Measurements from ENCODE around the gene ENAH.
"Not testable (repeated sequence)": the region's sequence is repeated elsewhere in the genome, so short reads cannot be mapped to it uniquely, and the experiment has no call there.

Gene ENAH

DNA sequence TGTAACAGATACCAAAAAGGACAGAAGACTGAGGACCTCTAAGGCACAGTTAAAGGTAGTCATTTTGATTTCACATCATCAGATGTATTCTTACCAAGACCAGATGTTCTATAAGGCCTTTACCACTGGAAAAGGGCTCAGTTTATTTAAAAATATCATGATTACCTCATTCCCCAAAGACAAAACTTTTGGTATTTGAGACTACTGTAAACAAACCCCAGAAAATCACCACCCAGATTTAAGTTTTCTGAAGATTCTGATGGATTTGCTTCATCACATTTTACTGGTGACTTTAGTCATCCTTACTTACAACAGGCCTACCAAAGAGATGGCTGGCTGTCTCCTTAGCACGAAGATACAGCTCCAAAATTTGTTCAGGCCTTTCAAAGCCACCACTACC lies 8.3 kb downstream of the ENAH start:
- no peak for DNase-seq

DNA sequence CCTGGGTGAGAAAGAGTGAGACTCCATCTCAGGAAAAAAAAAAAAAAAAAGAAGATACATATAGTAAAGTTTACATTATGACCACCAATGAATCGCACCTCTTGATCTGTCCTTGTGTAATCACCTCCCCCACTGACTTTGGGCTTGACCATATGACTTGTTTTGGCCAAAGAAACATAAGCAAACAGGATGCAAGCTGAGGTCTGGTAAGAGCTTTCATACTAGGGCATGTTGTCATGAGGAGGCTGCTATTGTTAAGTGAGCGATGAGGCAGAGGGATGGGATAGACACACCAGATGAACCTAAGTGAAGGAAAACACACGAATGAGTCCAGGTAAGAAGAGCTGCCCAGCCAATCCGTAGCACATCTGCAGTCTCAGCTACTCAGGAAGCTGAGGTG lies 10.7 kb downstream of the ENAH start:
- no peak for DNase-seq

DNA sequence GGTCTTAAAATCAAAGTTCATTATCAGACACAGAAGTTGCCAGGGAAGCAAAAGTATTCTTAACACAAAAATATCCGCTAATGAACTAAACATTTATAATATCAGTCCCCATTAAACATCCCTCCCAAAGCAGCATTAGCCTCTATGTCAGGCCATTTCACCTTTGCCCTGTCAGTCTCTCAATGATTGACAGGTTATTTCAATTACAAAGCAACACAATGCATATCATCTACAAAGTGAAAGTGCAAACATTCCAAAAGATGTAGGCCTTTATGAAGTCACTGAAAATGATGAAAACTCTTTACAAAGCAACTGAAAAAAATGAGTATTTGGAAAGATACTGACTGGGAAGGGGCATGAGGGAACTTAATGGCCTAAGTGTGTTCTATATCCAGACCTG lies 14.1 kb downstream of the ENAH start:
- DNase-seq, result no peak

DNA sequence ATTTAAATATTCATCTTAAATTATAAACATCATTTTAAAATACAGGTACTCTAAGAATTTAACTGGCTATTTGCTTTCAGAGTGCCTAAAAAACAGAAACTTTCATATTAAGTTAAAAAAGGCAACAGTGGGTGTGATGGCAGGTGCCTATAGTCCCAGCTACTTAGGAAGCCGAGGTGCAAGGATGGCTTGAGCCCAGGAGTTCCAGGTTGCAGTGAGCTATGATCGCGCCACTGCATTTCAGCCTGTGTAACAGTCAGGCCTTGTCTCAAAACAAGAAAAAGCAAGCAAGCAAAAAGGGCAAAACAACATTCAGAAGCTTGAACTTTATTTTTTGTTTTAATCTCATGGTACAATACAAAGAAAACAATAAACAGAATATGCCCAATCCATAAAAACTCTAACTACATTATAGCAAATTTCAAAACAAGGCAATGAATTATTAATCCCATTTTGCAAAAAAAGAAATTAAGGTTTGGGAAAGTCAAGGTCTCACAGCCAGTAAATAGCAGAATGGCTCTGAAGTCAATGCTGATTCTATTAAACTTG lies 15.2 kb downstream of the ENAH start:
- DNase-seq, result no peak

DNA sequence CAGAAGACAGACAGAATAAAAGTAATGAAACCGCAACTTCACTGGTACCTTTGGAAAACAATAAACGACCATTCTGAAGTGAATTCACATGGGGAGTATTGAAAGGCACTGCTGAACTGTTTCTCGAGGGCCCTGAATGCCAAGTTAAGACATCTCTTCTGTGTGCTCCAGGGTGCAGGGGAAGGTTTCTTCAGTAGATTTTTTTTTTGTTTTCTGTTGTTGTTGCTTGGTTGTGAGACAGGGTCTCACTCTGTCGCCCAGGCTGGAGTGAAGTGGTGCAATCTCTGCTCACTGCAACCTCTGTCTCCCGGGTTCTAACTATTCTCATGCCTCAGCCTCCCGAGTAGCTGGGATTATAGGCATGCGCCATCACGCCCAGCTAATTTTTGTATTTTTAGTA lies 15.9 kb downstream of the ENAH start:
- DNase-seq, result not testable (repeated sequence)

DNA sequence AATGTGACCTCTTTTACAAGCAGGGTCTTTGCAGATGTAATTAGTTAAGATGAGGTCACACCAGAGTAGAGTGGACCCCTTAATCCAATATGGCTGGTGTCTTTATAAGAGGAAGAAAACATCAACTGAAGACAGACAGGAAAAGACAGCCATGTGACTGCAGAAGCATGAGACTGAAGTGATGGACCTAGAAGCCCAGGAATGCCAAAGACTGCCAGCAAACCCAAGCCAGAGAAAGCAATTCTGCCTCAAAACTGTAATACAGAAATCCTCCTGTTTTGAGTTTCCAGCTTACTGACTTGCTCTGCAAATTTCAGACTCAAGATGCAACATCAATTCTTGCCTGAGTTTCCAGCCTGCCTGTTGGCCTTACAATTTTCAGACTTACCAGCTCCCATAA lies 17.3 kb downstream of the ENAH start:
- DNase-seq, result no peak

DNA sequence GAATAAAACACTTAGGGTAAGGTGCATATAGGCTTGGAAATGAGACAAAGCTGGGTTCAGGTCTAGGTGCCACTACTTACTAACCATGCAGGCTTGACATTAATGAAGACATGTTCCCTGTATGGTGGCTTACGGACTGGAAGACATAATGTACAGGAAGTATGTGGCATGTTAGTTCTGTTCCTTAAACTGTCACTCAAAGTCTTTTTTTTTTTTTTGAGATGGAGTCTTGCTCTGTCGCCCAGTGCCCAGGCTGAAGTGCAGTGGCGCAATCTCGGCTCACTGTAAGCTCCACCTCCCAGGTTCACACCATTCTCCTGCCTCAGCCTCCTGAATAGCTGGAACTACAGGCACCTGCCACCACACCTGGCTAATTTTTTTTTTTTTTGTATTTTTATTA lies 20.1 kb downstream of the ENAH start:
- DNase-seq, result not testable (repeated sequence)

DNA sequence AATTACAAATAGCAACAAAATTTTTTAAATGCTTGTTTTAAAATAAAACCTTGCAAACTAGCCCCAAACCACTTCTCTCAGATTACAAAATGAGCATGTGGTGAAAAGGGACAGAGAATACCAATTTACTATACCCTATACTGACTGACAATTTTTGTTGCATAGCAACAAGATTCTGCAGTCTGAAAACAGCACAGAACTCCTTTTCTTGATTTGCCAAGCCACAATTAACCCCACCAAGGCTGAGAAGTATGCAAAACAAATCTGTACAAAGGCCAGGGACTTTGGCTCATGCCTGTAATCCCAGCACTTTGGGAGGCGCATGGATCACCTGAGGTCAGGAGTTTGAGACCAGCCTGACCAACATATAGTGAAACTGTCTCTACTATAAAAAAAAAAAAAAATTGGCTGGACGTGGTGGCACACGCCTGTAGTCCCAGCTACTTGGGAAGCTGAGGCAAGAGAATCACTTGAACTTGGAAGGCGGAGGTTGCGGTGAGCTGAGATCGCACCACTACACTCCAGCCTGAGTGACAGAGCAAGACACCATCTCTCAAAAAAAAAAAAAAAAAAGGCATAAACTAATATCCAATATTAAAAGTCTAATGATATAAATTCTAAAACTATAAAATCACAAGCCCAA lies 21.8 kb downstream of the ENAH start:
- no peak for DNase-seq

DNA sequence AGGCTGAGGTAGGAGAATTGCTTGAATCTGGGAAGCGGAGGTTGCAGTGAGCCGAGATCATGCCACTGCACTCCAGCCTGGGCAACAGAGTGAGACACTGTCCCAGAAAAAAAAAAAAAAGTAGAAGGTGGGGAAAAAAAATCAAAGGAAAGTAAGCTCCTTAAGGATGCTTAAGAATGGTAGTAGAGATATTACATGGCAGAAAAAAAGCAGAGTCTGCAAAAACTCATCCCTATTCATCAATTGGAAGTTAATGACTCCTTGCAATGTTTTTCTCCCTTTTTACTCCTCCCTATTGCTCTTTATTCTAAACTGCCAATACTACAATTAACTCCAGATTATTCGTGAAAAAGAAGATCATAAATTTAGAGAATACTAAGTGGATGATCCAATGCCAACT lies 23.4 kb downstream of the ENAH start:
- no peak for DNase-seq

DNA sequence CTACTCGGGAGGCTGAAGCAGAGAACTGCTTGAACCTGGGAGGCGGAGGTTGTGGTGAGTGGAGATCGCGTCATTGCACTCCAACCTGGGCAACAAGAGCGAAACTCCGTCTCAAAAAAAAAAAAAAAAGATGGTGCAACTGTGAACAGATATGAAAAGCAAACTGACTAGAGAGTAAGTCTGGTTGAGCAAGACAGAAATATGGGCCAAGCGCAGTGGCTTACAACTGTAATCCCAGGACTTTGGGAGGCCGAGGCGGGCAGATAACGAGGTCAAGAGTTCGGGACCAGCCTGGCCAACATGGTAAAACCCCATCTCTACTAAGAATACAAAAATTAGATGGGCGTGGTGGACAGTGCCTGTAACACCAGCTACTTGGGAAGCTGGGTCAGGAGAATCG lies 24.1 kb downstream of the ENAH start:
- not testable (repeated sequence) for DNase-seq

DNA sequence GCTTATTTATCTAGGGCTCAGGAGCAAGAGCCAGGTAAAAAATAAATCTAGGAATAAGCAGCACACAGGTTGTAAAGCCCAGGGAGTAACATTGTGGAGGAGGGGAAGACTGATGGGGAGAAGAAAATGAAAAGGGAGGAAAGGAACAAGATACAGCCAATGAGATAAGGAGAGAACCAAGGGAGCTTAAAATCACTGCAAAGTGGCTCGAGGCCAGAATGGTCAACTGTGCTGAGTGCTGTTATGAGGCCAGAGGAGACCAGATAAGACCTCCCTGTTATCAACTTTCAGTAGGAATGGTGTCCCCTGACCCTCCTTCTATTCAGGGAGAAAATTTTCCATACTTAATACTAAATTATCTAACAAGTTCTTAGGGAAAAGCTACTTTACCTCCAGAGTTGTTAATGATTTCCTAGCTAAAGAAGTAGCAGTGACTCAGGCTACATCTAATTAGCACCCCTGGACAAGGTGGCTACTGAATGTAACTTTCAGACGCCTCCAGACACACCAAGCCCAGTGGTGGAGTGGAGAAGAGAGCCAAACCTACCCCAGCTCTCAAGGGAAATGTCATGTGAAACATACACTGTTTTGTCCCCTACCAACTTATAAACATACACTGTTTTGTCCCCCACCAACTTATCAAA lies 25.5 kb downstream of the ENAH start:
- no peak for DNase-seq

DNA sequence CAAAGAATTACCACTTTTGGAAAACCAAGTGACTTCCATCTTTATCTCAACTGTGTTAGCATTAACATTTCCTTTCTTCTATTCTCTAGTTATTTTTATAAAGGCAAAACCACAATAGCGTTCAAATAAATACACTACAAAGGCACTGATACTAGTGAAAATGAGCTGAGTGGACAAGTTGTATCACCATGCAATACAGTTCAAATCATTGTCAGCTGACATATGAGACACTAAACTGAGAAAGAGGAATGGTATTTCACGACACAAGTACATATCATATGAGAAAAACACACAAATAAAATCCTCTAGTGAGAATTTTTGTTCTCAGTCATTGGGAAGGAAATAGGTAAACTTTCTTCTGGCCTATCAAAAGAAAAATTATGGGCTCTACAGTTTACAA lies 26.2 kb downstream of the ENAH start:
- DNase-seq, result no peak

DNA sequence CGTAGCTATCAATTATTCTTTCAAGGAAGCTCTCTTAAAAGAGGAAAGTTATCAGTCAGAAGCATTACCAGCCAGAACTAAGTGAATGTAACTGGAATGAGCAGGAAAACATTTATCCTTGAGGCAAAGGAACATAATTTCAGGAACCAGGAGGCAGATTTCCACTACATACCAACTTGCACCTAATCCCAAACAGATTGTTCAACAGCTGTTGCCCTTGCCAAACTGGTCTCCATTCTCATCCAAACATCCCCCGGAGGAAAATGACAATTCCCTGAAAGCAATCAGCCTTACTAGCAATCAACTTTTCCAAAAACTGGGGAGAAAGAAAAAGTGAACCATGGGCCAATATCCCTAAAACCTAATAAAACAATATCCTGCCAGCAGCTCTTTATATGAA lies 35.0 kb downstream of the ENAH start:
- no peak for DNase-seq

DNA sequence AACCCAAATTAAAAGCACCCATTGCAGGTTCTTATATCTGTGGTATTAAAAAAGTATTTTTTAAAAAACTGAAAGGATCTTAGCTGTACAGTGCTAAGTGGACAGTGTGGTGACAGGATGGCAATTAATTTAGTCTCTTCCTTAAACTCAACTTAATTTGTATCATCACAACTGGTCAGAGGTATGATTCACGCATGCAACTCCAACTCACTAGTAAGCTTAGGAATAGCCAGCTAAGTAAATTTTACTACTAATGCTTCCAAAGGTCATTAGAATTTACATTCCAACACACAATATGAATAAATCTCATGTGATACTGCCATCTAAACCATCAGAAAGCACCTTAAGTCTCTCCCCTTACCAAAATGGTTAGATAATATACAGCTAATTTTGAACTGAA lies 35.4 kb downstream of the ENAH start:
- no peak for DNase-seq

DNA sequence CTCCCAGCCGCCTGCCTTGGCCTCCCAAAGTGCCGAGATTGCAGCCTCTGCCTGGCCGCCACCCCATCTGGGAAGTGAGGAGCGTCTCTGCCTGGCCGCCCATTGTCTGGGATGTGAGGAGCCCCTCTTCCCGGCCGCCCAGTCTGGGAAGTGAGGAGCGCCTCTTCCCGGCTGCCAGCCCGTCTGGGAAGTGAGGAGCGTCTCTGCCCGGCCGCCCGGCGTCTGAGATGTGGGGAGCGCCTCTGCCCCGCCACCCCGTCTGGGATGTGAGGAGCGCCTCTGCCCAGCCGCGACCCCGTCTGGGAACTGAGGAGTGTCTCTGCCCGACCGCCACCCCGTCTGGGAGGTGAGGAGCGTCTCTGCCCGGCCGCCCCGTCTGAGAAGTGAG lies 37.5 kb downstream of the ENAH start:
- not testable (repeated sequence) for DNase-seq

DNA sequence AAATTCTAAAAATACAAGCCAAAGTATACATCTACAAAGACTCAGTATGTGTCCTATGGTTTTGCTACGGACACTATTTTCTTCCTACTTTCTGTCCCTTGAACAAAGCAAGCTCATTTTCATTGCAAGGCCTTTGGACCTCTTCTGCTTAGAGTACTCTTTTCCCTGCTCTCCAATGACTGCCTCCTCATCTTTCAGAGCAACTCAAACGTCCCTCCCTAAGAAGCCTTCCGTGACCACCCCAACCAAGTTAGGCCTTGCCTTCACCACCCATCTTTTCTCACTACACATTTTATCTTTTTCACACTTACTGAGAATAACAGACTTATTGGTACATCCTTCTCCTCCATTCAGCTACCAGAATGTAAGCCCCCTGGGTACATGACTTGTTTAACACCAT lies 39.9 kb downstream of the ENAH start:
- DNase-seq, result no peak

DNA sequence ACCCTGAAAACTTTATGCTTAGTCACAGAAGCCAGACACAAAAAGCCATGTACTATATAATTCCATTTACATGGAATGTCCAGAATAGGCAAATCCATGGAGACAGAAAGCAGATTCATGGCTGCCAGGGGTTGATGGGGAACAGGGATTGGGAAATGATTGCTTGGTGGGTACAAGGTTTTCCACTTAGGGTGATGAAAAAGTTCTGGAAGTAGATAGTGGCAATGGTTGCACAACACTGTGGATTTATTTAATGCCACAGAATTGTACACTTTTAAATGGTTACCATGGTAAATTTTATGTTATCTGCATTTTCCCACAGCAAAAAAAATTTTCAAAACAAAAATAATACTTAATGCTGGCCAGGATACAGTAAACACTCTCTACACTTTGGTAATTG lies 40.6 kb downstream of the ENAH start:
- no peak for DNase-seq

DNA sequence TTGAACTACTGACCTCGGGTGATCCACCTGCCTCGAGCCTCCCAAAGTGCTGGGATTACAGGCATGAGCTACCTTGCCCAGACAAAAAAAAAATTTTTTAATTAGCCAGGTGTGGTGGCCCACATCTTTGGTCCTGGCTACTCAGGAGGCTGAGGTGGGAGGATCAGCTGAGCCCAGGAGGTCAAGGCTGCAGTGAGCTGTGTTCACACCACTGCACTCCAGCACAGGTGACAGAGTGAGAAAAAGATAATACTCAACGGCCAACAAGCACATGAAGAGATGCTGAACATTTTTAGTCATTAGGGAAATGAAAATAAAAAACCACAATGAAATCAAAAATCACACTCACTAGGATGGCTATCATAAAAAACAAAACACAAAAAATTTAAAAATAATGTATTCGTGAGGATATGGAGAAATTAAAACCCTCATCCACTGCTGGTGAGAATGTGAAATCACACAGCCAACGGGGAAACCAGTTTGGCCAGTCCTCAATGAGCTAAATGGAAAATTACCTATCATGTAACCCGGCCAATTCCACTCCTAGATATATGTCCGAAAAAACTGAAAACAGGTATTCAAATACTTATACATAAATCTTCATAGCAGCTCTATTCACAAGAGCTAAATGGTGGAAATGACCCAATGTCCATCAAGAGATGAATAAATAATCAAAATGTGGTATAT lies 41.2 kb downstream of the ENAH start:
- no peak for DNase-seq

DNA sequence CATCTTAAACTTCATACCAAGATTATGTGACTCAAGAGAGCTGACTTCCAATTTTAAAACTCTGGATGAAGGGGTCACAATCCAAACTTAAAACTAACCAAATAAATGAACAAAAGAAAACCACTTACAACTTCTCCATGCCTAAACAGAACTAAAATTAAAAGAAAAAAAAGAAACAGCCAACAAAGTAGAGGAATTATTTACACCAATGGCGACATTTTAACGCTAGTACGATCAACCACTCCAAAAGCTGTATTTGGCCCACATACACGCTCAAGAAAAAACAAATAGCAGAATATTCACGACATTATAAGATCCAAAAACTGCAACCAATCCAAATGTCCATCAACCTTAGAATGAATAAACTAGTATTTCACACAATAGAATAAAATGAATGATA lies 42.4 kb downstream of the ENAH start:
- DNase-seq, result no peak

DNA sequence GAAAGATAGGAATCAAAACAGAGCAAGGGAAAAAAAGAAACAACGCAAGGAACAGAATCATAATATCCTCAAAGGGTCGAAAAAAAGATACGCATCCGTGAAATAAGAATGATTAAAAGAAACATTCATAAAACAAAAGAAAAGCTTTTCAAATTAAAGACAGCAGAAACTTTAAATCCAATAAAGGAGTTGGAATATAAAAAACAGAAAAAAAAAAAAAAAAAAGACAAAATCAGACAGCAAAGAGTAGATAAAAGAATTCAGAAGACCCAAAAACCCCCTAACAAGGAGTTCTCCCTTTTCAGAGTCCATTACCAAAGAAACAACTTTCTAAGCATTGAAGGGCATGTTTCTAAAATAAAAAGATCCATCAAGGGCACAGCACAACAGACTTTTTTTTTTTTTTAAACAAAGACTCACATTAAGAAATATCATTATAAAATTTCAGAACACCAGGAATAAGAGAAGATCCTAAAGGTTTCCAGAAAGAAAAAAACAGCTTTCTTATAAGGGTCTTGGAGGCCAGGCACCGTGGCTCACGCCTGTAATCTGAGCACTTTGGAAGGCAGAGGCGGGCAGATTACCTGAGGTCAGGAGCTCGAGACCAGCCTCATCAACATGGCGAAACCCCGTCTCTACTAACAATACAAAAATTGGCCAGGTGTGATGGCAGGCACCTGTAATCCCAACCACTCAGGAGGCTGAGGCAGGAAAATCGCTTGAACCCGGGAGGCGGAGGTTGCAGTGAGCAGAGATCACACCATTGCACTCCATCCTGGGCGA lies 44.7 kb downstream of the ENAH start:
- no peak for DNase-seq

DNA sequence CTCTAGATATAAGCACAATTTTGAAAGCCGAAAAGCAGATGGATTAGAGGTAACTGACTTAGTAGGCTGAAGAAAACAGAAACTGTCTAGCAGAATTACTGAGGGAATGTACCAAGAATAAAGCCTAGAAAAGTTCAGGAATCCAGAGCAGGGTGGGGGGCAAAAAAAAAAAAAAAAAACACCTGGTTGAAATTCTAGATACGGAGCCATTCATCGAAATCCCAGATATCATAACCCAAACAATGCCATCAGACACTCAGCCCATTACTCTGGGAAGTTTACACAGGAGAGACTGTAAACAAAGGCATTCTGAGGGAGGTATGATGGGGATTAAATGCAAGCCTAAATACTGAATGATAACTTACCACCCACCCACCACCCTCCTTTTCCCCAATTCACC lies 45.6 kb downstream of the ENAH start:
- DNase-seq, result no peak

DNA sequence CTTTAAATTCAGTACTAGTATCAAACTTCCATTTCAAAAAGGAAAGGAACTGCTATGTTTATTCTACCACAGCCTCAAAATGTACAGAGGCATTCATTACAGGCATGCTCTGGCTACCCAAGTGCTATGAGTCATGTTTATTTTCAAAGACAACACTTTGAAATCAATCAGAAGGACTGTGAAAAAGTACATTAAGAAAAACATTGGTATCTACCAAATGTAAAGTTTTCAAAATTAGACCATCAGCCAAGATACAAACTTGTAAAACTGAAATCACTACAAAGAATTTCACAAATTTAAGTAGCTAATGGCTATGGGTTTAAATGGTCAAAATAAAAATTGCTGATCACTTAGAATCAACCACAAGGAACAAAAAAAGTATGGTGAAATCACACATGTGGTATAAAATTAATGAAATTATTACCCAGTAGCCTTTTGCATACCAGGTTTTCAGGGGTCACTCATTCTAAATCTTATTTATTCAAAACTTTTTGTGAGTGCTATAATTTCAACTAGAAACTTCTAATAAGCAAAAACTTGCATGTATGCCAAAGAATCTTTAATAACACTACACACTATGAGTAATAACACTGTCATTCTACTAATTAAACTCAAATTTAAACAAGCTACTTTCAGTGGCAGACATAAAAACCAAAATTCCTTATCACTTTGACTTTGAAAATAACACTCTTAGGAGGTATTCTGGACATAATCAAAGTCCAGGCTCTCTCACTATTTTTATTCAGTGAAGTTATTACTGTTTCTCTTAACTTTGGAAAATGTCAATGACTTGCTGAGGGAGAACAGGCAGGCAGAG lies 49.2 kb downstream of the ENAH start:
- DNase-seq, result no peak

Measured in activated CD4-positive, alpha-beta T cell treated with anti-CD3 and anti-CD28 coated beads for 48 hours (primary cell).